ENCODE data around the gene FBXO48.

Gene FBXO48

DNA sequence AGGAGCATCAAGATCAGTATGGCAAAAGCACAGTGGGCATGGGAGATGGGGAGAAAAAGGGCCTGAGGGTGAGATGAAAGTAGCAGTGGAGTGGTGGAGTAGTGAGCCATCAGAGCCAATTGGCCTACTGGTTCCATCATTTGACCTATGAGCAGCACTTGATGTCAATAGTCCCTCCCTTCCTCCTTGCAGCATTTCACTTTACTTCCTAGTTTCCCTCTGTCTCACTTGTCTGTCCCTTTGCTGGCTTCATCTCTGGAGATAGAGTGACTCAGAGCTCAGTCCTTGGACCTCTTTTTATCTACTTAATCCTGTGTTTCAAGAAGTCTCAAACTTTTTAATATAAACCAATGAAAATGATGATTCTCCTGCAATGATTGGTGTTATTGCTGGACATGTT is 32.1 kb downstream of the FBXO48 start:
- DNase-seq = no peak

GRCh38 chr2:68432696-68433658 is 34.1 kb downstream of the FBXO48 start:
- DNase-seq = no peak

GRCh38 chr2:68431316-68431972 is 35.6 kb downstream of the FBXO48 start:
- no peak for DNase-seq

GRCh38 chr2:68429311-68429826 is 37.7 kb downstream of the FBXO48 start:
- no peak for DNase-seq

DNA sequence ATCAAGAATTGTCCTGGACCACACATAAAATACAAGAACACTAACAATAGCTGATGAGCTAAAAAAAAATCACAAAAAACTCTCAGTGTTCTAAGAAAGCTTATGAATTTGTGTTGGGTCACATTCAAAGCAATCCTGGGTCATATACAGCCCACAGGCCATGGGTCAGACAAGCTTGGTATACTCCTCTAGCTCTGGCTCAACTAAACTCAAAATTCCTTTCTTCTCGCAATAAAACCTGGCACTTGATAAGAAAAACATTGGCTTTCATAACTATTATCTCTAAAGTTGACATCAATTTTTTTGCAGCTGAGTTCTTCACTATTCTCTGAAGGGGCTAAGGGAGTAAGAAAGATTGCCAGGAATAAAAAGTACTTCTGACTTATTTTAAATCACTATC is 38.3 kb downstream of the FBXO48 start:
- DNase-seq = no peak

DNA sequence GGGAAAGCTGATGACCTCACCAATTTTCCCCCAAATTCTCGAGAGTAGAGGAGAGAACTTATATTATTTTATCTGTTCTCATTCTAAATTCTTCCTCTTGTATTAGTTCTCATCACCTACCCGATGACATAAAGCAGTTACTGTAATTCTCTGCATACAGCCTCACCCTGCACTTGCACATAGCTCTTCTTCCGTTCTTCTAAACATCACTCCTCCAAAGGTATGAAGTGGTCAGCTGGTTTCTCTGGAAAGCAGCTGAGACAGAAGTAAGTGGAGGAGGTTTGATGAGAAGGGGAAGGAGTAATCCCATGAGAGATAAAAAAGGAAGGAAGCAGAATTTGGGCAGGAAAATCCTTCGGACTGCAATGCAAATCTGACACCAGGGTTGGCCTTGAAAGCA is 39.0 kb downstream of the FBXO48 start:
- DNase-seq = no peak

DNA sequence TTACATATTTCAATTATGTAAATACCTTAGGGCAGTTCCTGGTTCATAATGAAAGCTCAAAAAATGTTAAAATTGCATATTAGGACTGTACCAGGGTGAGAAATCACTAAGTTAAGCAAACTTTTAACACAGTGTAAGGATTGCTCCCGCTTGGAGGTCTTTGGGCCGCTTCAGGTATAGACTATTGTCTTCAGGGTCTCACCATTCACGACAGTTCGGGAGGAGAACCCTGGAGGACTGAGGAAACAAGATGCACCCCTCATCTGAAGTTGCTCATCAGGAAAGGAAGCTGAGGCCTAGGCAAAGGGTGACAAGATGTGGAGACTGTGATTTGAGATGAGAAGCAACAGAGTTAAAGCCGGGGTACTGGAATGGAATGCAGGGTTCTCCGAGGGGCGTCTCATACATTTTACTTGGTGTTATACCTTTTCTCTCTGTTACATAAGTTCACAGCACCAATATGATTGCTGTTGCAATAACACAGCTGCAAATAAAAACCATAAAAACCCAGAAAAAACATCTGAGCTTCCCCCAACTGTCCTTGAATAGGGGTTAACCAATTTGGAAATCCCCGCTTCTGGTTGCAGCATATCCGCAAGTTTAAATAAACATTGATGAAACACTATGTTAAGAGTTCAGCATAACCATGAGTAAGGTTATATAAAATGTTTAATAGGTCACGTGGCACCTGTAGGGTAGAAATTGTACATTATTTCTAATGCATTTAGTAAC is 40.1 kb downstream of the FBXO48 start:
- DNase-seq = no peak

DNA sequence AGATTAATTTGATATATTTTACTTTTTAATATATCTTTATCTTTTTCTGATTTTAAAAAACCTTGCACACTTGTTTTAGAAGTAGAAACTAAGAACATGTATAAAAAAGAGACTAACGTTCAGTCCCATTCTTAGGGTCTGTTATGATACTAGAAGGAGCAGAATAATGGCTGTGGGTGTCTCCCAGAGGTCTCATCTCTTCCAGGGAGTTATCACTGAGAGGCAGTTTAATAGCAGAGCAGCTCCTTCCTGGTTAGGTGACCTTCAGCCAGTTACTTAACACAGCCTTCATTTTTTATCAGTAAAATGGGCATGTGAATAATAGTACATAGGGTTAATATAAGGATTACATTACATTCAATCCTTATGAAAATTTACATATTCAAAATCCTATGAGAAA is 40.6 kb downstream of the FBXO48 start:
- DNase-seq = no peak

GRCh38 chr2:68425503-68425902 is 41.6 kb downstream of the FBXO48 start:
- no peak for DNase-seq

GRCh38 chr2:68423966-68424650 is 43.0 kb downstream of the FBXO48 start:
- no peak for DNase-seq

DNA sequence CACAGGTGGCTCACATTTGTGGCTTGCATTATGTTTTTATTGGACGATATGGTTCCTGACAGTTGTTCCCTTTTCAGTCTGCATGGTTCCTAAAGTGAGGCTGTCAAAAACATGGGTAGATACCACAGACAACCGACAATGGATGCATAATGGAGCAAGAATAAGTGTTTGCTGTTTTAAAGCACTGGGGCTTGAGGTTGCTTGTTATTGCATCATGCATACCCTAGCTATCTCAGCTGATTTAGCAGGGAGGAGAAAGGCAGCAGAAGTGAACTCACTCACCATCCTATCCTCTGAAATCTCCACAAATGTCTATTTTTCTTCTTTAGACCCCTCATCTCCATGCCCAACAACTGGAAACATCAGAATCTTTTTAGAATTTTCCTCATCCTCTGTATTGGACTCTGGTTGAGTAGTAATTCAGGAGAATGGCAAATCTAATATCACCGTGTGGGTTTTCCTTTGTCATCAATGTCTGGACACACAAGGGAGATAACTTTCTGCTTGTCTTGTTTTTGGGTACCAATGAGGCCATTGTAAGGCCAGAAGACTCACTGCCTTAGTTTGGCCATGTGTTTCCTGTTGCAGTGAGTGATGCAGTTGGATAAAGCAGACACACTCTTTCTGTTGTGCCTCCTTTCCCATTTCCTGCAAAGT is 46.7 kb downstream of the FBXO48 start:
- DNase-seq = no peak

GRCh38 chr2:68418855-68419254 is 48.2 kb downstream of the FBXO48 start:
- no peak for DNase-seq

GRCh38 chr2:68418419-68418818 is 48.7 kb downstream of the FBXO48 start:
- DNase-seq = no peak

GRCh38 chr2:68417926-68418325 is 49.2 kb downstream of the FBXO48 start:
- no peak for DNase-seq

DNA sequence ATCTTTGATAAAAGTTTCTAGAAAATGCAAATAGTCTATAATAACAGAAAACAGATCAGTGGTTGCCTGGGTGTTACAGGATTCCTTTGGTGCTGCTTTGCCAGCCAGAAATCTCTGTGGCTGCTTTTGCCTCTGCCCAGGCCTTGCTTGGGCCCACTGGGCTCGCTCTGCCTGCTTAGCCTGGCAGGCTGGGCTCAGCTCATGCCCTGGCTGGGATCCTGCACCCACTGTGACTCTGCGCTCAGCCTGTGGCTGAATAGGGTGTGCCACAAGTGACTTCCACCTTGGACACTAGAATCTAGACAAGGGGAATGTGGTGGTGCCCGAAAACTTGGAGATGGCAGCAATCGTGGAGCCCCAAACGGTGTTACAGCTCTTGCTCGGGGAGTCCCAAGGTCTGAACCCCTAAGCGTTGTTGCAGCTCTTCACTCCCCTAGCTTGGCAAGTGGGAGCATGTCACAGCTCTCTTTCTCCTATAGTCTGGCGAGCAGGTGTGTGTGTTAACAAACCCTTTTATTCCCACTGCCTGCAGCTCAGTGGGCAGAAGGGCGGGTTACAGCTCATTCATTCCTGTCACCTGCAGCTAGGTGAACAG is 50.9 kb downstream of the FBXO48 start:
- no peak for DNase-seq

DNA sequence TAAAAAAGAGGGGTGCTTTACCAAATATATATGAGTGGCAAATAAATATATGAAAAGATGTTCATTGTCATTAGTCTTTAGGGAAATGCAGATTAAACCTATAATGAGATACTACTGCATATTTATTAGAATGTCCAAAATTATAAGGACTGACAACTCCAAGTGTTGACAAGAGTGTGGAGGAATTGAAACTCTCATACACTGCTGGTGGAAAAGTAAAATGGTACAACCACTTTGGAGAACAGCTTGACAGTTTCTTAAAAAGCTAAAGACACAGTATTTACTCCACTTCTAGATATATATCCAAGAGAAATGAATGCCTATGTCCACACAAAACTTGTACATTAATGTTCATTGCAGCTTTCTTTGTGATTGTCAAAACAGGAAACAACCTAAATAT is 51.6 kb downstream of the FBXO48 start:
- no peak for DNase-seq

- no peak for DNase-seq
These were observed 52.2 kb downstream of the FBXO48 start for GRCh38 chr2:68414876-68415275.

GRCh38 chr2:68414452-68414851 is 52.6 kb downstream of the FBXO48 start:
- DNase-seq = no peak

DNA sequence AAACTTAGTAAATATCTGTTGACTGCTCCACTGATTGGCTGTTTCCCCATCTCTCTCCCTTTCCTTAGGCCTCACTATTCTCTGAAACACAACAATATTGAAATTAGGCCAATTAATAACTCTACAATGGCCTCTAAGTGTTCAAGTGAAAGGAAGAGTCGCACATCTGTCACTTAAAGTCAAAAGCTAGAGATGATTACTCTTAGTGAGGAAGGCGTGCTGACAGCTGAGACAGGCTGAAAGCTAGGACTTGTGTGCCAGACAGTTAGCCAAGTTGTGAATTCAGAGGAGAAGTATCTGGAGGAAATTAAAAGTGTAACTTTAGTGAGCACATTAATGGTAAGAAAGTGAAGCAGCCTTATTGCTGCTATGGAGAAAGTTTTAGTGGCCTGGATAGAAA is 53.6 kb downstream of the FBXO48 start:
- no peak for DNase-seq

GRCh38 chr2:68412127-68412819 is 54.8 kb downstream of the FBXO48 start:
- DNase-seq = no peak
